ENCODE data around the gene TDRD3.

The TDRD3 gene

GRCh38 chr13:60575142-60575541 is 178.1 kb downstream of the TDRD3 start:
- DNase-seq (ENCODE audit: low read depth in 2 of 2): no peak

- no peak for DNase-seq (ENCODE audit: low read depth in 2 of 2)
Measured at GRCh38 chr13:60577761-60578160, 180.7 kb downstream of the TDRD3 start.

GRCh38 chr13:60583196-60583888 is 186.3 kb downstream of the TDRD3 start:
- no peak for DNase-seq (ENCODE audit: low read depth in 2 of 2)

GRCh38 chr13:60583911-60584753 is 187.1 kb downstream of the TDRD3 start:
- no peak for DNase-seq (ENCODE audit: low read depth in 2 of 2)

GRCh38 chr13:60584976-60585375 is 188.0 kb downstream of the TDRD3 start:
- DNase-seq (ENCODE audit: low read depth in 2 of 2): no peak

- no peak for DNase-seq (ENCODE audit: low read depth in 2 of 2)
Measured at GRCh38 chr13:60590800-60591747, 194.1 kb downstream of the TDRD3 start.

- no peak for DNase-seq (ENCODE audit: low read depth in 2 of 2)
Measured at GRCh38 chr13:60603049-60603448, 206.0 kb downstream of the TDRD3 start.

- no peak for DNase-seq (ENCODE audit: low read depth in 2 of 2)
Measured at GRCh38 chr13:60604058-60604457, 207.0 kb downstream of the TDRD3 start.

GRCh38 chr13:60608954-60609353 is 211.9 kb downstream of the TDRD3 start:
- no peak for DNase-seq (ENCODE audit: low read depth in 2 of 2)

GRCh38 chr13:60611523-60611922 is 214.5 kb downstream of the TDRD3 start:
- no peak for DNase-seq (ENCODE audit: low read depth in 2 of 2)

GRCh38 chr13:60612593-60612992 is 215.6 kb downstream of the TDRD3 start:
- no peak for DNase-seq (ENCODE audit: low read depth in 2 of 2)

- DNase-seq (ENCODE audit: low read depth in 2 of 2): no peak
Measured at GRCh38 chr13:60613080-60613479, 216.1 kb downstream of the TDRD3 start.

GRCh38 chr13:60617991-60618733 is 221.1 kb downstream of the TDRD3 start:
- no peak for DNase-seq (ENCODE audit: low read depth in 2 of 2)

GRCh38 chr13:60619461-60619860 is 222.4 kb downstream of the TDRD3 start:
- no peak for DNase-seq (ENCODE audit: low read depth in 2 of 2)

GRCh38 chr13:60620611-60621395 is 223.8 kb downstream of the TDRD3 start:
- DNase-seq (ENCODE audit: low read depth in 2 of 2): no peak

GRCh38 chr13:60623151-60623550 is 226.1 kb downstream of the TDRD3 start:
- no peak for DNase-seq (ENCODE audit: low read depth in 2 of 2)
